Fibroblast of mammary gland (primary cell): ENCODE measurements around the gene TRAK1.

Experiments used
- DNase-seq: peaks from one replicate; pipeline ENCODE4 v3.0.0-alpha.2; 2010; ENCODE audit warnings: low read depth
- H3K4me3 ChIP-seq: 2 replicates; pipeline ENCODE4 v1.5.1; 2011; ENCODE audit warnings: low read depth, mild to moderate bottlenecking, low read length, moderate library complexity; ENCODE audit not compliant: control insufficient read depth
- TF ChIP-seq, protein P1 (sequence below): conservative IDR thresholded peaks from 2 replicates; pipeline ENCODE4 v1.5.1; 2011; ENCODE audit warnings: low read depth, low read length, inconsistent platforms; ENCODE audit not compliant: control insufficient read depth, insufficient read depth

Gene TRAK1

GRCh38 chr3:42184651-42185443 is 93.7 kb downstream of the TRAK1 start:
- TF ChIP-seq, protein P1, sequence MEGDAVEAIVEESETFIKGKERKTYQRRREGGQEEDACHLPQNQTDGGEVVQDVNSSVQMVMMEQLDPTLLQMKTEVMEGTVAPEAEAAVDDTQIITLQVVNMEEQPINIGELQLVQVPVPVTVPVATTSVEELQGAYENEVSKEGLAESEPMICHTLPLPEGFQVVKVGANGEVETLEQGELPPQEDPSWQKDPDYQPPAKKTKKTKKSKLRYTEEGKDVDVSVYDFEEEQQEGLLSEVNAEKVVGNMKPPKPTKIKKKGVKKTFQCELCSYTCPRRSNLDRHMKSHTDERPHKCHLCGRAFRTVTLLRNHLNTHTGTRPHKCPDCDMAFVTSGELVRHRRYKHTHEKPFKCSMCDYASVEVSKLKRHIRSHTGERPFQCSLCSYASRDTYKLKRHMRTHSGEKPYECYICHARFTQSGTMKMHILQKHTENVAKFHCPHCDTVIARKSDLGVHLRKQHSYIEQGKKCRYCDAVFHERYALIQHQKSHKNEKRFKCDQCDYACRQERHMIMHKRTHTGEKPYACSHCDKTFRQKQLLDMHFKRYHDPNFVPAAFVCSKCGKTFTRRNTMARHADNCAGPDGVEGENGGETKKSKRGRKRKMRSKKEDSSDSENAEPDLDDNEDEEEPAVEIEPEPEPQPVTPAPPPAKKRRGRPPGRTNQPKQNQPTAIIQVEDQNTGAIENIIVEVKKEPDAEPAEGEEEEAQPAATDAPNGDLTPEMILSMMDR, result no peak
- peak; percentile 78 for DNase-seq
- H3K4me3 ChIP-seq, result no peak overlapping the region

- no peak overlapping the region for H3K4me3 ChIP-seq
- DNase-seq, result no peak
- TF ChIP-seq, protein P1, result no peak
These were observed 96.8 kb downstream of the TRAK1 start for GRCh38 chr3:42187936-42188335.

DNA sequence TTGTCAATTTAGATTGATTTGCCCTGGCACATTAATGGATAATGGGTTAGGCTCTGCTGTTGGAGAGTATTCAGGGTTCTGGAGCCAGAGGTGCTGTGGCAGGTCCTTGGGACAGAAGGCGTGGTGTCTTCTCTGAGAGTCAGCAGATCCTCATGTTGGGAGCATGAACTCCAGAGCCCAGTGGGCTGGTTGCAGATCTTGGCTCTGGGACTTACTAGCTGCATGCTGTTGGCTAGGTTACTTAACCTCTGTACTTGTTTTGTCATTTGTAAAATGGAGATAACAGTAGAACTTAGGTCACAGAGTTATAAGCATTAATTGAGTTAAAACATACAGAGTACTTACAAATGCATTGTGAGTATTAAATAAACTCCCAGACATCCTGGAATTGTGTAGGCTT is 97.2 kb downstream of the TRAK1 start:
- TF ChIP-seq, protein P1, result no peak
- no peak for DNase-seq

GRCh38 chr3:42189001-42189460 is 97.9 kb downstream of the TRAK1 start:
- TF ChIP-seq, protein P1, result no peak
- no peak for DNase-seq
- H3K4me3 ChIP-seq, result no peak overlapping the region

More for the DNA sequence above, 97.2 kb downstream of the TRAK1 start:
- H3K4me3 ChIP-seq, result no peak overlapping the region

- no peak overlapping the region for H3K4me3 ChIP-seq
- no peak for DNase-seq
- TF ChIP-seq, protein P1, result no peak
These were observed 98.6 kb downstream of the TRAK1 start for GRCh38 chr3:42189736-42190135.

DNA sequence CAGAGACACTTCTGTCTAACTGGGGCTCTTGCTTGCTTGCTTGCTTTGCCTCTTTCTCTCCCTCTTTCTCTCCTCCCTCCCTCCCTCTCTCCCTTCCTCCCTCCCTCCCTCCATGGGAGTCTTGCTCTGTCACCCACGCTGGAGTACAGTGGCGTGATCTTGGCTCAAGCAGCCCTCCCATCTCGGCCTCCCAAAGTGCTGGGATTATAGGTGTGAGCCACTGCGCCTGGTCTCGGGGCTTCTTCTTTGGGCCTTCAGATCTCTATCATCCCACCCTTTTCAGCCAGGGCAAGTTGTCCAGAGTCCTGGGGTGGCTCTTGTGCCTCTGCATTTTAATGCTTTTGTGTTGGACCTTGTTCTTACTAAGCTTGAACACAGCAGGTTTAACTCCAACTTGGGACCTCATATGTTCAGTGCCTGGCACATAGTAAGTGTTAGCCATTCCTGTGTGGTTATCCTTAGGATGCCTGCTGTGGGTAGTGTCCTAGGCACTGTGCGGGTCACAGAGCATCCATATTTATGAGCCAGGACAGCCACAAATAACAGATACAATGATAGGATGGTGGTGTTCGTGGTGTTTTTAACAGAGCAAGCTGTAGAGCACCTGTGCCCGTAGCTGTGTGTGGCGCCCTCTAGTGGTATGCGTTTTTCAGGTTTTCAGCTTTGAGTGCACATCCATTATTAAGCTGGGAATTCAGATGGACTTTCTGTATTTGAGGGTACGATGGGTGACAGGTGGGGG is 99.7 kb downstream of the TRAK1 start:
- TF ChIP-seq, protein P1, result peak; percentile 90
- DNase-seq, result peak; percentile 64
- no peak overlapping the region for H3K4me3 ChIP-seq
